ENCODE data around the gene KIDINS220.

Gene KIDINS220

DNA sequence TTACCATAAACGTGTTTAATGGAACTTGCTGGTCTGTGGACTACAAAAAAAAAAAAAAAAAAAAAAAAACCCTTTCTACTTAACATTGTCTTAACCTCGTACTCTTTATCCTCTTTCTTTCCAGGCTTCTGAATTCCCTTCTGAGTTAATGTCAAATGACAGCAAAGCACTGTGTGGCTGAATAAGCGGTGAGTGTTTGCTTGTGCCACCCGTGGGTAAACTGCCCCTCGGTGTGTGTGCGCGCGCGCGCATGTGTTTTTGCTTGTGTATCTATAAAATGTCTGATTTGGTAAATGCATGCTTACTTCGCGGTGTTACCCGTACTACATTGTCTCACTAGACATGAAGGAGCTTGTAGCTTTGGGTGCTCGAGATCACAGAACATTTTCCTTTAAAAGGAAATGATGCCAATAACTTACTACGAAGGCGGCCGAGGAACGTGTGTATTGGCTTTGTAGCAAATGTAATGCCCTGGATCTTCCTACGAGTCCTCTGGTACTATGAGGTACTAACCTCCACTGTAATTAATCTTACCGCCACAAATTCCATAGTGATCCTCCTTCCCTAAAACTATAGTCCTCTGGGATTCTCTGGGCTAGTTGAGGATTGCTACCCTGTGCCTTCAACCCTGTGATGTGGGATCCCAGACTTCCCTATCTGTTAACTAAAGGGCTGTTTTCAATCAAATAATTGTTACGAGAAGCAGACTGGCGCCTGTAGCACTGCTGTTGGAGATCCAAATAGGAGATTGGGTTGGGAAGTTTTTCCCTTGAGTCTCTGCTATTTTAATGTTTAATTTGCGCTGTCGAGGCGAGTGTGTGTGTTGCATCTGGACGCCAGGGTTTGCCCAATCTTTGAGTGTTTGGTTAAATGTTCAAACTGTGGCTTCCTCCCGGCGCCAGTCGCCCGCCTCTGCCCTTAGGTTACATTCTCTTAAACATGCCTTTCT, 154.4 kb downstream of the KIDINS220 start:
- peak overlapping the region; percentile 90 for H3K4me3 ChIP-seq (ENCODE audit: low read depth, low read length)
- H3K4me1 ChIP-seq (ENCODE audit: control insufficient read depth, insufficient read depth, low read length): peaks cover 16% of the 10 kb centered on the region
- no peaks in the 10 kb centered on the region for H3K9me3 ChIP-seq (ENCODE audit: control insufficient read depth, insufficient read depth, low read length)
- no peaks in the 10 kb centered on the region for H3K36me3 ChIP-seq (ENCODE audit: control insufficient read depth, insufficient read depth, low read length)
- peaks cover 39% of the 10 kb centered on the region for H3K27me3 ChIP-seq (ENCODE audit: control insufficient read depth, insufficient read depth, low read length)
- no peak overlapping the region for H3K9ac ChIP-seq (ENCODE audit: low read depth, low read length)

DNA sequence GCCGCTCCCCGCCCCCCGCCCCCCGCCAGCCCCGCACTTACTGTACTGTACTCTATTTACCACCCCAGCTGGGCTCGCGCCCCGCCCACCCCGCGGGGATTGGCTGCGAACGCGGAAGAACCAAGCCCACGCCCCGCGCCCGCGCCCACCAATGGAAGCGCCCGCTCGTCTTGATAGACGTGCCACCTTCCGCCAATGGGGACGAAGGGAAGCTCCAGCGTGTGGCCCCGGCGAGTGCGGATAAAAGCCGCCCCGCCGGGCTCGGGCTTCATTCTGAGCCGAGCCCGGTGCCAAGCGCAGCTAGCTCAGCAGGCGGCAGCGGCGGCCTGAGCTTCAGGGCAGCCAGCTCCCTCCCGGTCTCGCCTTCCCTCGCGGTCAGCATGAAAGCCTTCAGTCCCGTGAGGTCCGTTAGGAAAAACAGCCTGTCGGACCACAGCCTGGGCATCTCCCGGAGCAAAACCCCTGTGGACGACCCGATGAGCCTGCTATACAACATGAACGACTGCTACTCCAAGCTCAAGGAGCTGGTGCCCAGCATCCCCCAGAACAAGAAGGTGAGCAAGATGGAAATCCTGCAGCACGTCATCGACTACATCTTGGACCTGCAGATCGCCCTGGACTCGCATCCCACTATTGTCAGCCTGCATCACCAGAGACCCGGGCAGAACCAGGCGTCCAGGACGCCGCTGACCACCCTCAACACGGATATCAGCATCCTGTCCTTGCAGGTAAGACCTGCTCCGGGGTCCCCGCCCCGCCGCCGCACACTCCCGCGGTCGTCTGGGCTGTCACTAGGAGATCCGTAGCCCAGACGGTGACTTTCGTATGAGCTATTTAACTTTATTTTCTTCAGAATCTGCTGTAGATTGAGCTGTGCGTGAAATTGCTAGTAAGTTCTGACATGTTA, 155.4 kb downstream of the KIDINS220 start, which contains the start of gene ID2:
Gene ID2 (plus strand): TSS at position 271 of the 907 bp plus-strand sequence. CDS start 110 bp downstream, at position 381.
- H3K9ac ChIP-seq (ENCODE audit: low read depth, low read length): no peak within 1 kb of the TSS
- peak within 1 kb of the TSS; percentile 90 for H3K4me3 ChIP-seq (ENCODE audit: low read depth, low read length)
- no peaks in the 10 kb centered on the region for H3K9me3 ChIP-seq (ENCODE audit: control insufficient read depth, insufficient read depth, low read length)
- H3K4me1 ChIP-seq (ENCODE audit: control insufficient read depth, insufficient read depth, low read length): peaks cover 23% of the 10 kb centered on the region
- no peaks in the 10 kb centered on the region for H3K36me3 ChIP-seq (ENCODE audit: control insufficient read depth, insufficient read depth, low read length)
- H3K27me3 ChIP-seq (ENCODE audit: control insufficient read depth, insufficient read depth, low read length): peaks cover 46% of the 10 kb centered on the region

DNA sequence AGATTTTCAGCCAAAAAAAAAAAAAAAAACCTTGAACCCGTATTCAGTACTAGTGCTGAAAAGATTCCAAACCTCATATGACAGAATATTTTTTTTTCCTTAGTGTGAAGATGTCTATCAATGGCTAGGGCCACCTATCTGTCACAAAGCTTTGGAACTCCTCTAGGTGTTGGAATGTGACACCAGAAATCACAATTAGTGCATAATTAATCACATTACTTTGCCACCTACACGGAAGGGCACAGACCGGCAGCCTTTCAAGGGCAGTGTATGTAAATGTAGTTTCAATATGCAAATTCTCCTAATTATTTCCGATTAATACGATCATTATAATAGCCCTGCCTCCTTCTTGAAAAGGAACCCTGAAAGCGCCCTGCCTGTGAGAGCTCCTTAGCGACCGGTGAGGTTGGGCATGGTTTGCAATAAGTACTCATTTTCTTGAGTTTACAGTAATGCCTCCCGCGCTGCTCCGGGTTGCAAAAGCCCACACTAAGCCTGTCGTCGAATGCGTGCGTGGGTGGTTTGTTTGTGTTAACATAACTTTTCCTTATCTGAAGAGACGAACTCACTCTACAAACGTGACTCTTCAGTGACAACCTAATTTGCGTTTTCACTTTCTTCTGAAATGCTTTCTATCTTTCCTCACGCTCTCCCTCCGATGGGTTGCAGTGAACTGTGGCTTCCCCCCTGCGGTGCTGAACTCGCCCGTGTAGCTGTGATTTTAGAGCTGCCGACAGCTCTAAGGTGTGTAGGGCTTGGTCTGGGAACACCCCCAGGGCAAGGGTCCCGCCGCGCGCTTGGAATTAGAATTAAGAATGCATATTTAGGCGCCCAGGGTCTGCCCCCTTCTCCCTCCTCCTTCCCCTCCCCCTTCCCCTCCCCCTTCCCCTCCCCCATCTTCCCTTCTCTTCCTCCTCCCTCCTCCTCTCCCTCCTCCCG, 156.3 kb downstream of the KIDINS220 start:
- no peak overlapping the region for H3K9ac ChIP-seq (ENCODE audit: low read depth, low read length)
- H3K4me1 ChIP-seq (ENCODE audit: control insufficient read depth, insufficient read depth, low read length): peaks cover 20% of the 10 kb centered on the region
- H3K27me3 ChIP-seq (ENCODE audit: control insufficient read depth, insufficient read depth, low read length): peaks cover 54% of the 10 kb centered on the region
- peak overlapping the region; percentile 71 for H3K4me3 ChIP-seq (ENCODE audit: low read depth, low read length)
- H3K36me3 ChIP-seq (ENCODE audit: control insufficient read depth, insufficient read depth, low read length): no peaks in the 10 kb centered on the region
- no peaks in the 10 kb centered on the region for H3K9me3 ChIP-seq (ENCODE audit: control insufficient read depth, insufficient read depth, low read length)

DNA sequence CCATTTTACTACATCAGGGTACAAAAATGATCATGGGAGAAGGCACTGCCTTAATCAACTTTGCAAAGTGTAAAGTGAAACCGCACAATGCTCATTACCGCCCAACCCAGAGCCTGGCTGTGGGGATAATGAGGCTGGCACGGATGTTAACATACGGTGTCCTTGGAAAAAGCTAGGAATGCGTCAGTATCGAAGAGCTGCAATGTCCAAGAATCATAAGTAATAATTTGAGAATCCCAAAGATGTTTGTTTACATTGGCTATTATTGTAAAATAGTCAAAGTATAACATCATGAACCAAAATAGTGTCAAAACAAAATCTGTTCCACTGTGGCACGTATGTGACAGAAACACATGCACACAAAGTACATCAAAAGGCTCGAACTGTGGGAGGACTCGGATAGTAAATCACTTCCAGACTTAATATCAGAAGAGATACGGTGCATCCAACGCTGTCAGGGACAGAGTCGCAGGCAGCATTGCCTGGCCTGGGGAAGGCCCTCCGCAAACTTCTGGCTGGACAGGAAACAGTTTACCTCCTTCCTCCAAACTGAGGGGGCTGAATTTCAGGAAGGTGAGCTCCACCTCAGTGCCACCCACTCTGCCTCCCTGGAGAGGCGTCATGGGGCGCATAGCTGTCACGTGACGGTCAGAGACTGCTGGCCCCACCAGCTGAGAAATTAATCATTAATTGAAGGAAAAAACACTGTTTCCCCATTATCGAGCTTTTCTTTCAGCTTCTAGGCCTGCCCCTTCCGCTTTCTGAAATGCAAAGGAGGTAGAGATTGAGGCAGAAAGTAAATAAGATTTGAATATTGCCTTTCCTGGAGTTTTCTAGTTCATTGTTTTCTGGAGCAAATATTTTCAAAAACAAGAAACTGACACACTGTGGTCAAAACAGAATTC, 157.3 kb downstream of the KIDINS220 start:
- H3K27me3 ChIP-seq (ENCODE audit: control insufficient read depth, insufficient read depth, low read length): peaks cover 64% of the 10 kb centered on the region
- no peaks in the 10 kb centered on the region for H3K36me3 ChIP-seq (ENCODE audit: control insufficient read depth, insufficient read depth, low read length)
- no peaks in the 10 kb centered on the region for H3K9me3 ChIP-seq (ENCODE audit: control insufficient read depth, insufficient read depth, low read length)
- H3K9ac ChIP-seq (ENCODE audit: low read depth, low read length): no peak overlapping the region
- peak overlapping the region; percentile 71 for H3K4me3 ChIP-seq (ENCODE audit: low read depth, low read length)
- peaks cover 19% of the 10 kb centered on the region for H3K4me1 ChIP-seq (ENCODE audit: control insufficient read depth, insufficient read depth, low read length)

DNA sequence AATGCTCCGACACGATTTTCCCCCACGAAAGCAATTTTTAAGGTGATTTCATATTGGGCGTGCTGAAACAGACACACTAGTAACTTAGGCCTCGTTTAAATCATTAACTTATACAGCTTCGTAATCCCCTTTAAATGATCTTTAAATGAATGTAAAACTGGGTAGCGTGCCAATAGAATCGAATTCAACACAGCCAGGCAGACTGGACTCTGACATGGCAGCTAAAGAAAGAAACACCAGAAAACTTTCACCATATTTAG, 157.9 kb downstream of the KIDINS220 start:
- H3K27me3 ChIP-seq (ENCODE audit: control insufficient read depth, insufficient read depth, low read length): peaks cover 66% of the 10 kb centered on the region
- peak overlapping the region; percentile 71 for H3K4me3 ChIP-seq (ENCODE audit: low read depth, low read length)
- peaks cover 5% of the 10 kb centered on the region for H3K9me3 ChIP-seq (ENCODE audit: control insufficient read depth, insufficient read depth, low read length)
- no peaks in the 10 kb centered on the region for H3K36me3 ChIP-seq (ENCODE audit: control insufficient read depth, insufficient read depth, low read length)
- peaks cover 17% of the 10 kb centered on the region for H3K4me1 ChIP-seq (ENCODE audit: control insufficient read depth, insufficient read depth, low read length)
- peak overlapping the region; percentile 24 for H3K9ac ChIP-seq (ENCODE audit: low read depth, low read length)
